DOHH2 (cell line): ENCODE results near the gene PTGS1.

Experiments
- EZH2phosphoT487 ChIP-seq: fragments of 200-600 bp; sonication (generic); IDR thresholded peaks from 2 replicates; pipeline ENCODE4 v1.6.1; 2017; ENCODE audit warnings: borderline replicate concordance, mild to moderate bottlenecking, antibody characterized with exemption, low read length, moderate library complexity, mixed read lengths
- TF ChIP-seq, protein P1 (sequence below): fragments of 200-600 bp; sonication (generic); IDR thresholded peaks from one replicate; pipeline ENCODE4 v1.5.1; 2014; ENCODE audit warnings: antibody characterized with exemption, mild to moderate bottlenecking, low read depth, low read length; ENCODE audit not compliant: poor library complexity, severe bottlenecking

DNA sequence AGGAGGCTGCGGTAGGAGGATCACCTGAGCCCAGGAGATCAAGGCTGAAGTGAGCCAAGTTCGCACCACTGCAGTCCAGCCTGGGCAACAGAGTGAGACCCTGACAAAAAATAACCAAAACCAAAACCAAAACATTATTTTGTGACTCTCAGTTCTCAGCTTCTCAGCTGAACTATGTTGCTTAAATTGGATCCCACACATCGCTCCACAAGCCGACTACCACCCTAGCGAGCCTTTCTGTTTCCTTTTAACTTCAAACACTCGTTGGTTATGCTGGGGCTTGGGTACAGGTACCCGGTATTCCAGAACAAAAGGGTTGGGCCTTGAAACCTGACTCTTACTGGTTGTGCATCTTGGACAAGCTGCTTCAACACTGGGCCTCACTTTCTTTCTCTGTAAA, 3.8 kb upstream of the PTGS1 start:
- TF ChIP-seq, protein P1, sequence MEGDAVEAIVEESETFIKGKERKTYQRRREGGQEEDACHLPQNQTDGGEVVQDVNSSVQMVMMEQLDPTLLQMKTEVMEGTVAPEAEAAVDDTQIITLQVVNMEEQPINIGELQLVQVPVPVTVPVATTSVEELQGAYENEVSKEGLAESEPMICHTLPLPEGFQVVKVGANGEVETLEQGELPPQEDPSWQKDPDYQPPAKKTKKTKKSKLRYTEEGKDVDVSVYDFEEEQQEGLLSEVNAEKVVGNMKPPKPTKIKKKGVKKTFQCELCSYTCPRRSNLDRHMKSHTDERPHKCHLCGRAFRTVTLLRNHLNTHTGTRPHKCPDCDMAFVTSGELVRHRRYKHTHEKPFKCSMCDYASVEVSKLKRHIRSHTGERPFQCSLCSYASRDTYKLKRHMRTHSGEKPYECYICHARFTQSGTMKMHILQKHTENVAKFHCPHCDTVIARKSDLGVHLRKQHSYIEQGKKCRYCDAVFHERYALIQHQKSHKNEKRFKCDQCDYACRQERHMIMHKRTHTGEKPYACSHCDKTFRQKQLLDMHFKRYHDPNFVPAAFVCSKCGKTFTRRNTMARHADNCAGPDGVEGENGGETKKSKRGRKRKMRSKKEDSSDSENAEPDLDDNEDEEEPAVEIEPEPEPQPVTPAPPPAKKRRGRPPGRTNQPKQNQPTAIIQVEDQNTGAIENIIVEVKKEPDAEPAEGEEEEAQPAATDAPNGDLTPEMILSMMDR: no peak
- TF ChIP-seq EZH2phosphoT487: no peak
